GM10248 (cell line): Measurements from ENCODE around the gene FANCC.

Experiments
- CTCF ChIA-PET: fragments of 300-600 bp; sonication (Branson Sonifier 250); formaldehyde crosslinking; extraction: SDS; loops from one replicate; lab custom pipeline; 2021; ENCODE audit warnings: antibody characterized with exemption; lab: Yijun Ruan, JAX
- POLR2A ChIA-PET: fragments of 350-650 bp; sonication (Branson Sonifier 250); formaldehyde crosslinking; extraction: SDS; loops from one replicate; lab custom pipeline; 2020; ENCODE audit warnings: antibody characterized with exemption; lab: Yijun Ruan, JAX
- DNase-seq: peaks from one replicate; pipeline ENCODE4 v3.0.0; 2012; ENCODE audit errors: extremely low spot score
- TF ChIP-seq, protein P1 (sequence below): IDR thresholded peaks from 2 replicates; pipeline ENCODE4 v1.5.1; 2012; ENCODE audit warnings: mild to moderate bottlenecking, low read depth; ENCODE audit errors: extremely low read depth, missing control alignments, control extremely low read depth

Gene FANCC

DNA sequence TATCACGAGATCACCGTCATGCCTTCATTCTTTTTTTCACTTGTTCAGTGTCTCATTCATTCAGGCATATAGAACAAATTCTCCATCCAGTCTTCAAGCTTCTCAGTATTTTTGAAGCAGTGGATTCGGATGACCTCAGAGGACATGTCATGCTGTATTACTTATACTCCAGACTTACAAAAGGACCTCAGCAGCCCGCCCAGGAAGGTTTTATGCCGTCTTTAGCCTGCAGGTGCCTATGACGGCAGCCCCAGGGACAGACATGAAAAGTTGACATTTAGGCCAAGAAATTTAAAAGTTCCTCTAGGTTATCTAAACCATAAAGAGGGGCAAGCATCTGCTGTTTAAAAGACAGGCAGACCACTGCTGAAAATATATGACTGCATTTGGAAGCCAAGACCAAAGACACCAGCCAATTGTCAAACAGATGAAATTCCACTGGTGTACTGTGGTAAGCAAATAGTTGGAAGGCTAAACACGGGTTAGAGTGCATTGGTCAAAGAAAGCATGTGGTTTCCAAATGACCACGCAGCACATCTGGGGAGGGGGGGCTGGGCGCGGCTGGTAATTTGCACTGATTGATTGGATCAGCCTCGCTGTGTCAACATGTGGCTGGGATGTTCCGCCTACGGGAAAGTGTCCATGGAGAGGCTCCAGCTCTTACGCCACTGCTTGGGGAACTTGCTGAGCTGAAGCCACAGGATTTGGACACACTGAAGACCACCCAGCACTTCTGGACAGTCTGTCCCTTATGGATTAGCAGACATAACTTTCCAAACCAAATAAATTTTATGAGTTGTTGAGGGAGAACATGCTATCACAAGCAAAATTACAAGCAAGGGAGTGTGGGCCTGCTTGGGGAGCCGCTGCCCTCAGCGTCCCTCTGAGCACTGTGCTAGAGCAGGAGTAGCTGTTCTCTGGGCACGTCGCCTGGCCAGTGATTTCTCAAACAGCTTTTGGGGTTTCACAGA, 173.6 kb downstream of the FANCC start:
- TF ChIP-seq, protein P1, sequence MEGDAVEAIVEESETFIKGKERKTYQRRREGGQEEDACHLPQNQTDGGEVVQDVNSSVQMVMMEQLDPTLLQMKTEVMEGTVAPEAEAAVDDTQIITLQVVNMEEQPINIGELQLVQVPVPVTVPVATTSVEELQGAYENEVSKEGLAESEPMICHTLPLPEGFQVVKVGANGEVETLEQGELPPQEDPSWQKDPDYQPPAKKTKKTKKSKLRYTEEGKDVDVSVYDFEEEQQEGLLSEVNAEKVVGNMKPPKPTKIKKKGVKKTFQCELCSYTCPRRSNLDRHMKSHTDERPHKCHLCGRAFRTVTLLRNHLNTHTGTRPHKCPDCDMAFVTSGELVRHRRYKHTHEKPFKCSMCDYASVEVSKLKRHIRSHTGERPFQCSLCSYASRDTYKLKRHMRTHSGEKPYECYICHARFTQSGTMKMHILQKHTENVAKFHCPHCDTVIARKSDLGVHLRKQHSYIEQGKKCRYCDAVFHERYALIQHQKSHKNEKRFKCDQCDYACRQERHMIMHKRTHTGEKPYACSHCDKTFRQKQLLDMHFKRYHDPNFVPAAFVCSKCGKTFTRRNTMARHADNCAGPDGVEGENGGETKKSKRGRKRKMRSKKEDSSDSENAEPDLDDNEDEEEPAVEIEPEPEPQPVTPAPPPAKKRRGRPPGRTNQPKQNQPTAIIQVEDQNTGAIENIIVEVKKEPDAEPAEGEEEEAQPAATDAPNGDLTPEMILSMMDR, result no peak
- no peak for DNase-seq
- POLR2A ChIA-PET, result no interaction called here
- CTCF ChIA-PET, result interaction anchor here (1.5 to 2.7 kb wide), 5 partner anchors 9 to 16 kb away, joined by 3 to 13 read pairs (median 6); no protein-coding TSS in a partner anchor

DNA sequence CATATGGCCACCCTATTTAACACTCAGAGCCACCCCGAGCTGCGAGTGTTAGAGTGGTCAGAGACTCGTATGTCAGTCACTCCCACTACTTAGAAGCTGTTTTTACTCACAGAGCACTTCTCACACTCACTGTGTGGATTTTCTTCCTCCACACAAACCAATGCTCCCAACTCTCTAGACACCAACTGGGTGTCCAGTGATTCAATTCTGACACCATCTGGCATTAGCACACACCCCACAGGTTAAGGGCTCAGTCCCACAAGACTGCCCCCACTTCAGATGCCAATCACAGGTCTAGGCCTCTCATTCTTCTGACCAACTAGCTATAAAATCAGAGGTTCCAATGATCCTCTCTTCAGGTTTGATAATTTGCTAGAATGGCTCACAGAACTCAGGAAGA, 174.8 kb downstream of the FANCC start:
- ChIA-PET CTCF (interaction anchor here (0.8 to 2.4 kb wide), 7 partner anchors 10 to 461 kb away, joined by 3 to 13 read pairs (median 3); no protein-coding TSS in a partner anchor), POLR2A (no interaction called here)
- TF ChIP-seq, protein P1, result no peak
- DNase-seq, result no peak

DNA sequence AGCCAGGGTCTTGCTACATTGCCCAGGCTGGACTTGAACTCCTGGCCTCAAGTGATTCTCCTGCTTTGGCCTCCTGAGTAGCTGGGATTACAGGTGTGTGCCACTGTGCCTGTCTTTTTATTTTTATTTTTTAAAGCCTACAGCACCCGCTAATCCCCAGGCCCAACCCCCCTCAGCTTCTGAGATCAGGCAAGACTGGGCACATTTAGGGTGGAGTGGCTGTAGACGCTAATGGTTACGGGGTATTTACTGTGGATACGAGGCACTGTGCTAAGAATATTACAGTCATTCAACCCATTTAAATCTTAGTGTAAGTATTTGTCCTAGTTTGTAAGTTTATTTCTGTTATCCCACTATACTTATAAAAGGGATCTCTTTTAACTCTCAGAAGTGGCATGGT, 175.2 kb downstream of the FANCC start:
- POLR2A ChIA-PET, result no interaction called here
- CTCF ChIA-PET, result interaction anchor here (1.0 to 2.4 kb wide), 6 partner anchors 10 to 460 kb away, joined by 3 to 13 read pairs (median 4); no protein-coding TSS in a partner anchor
- DNase-seq, result no peak
- TF ChIP-seq, protein P1, result no peak

DNA sequence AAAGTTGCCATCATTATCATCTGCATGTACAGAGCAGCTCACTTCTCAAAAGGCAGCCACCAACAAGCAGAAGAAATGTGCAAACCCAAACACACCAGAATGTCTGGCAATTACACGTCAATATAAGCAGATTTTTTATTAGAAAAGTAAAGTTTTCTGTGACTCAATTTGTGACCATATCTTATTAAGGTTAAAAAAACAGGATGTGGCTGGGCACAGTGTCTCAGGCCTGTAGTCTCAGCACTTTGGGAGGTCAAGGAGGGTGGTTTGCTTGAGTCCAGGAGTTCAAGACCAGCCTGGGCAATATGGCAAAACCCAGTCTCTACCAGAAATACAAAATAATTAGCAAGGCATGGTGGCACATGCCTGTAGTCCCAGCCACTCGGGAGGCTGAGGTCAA, 176.7 kb downstream of the FANCC start:
- CTCF ChIA-PET, result interaction anchor here (5.8 kb wide), 1 partner anchor 14 kb away, joined by 37 read pairs; no protein-coding TSS in a partner anchor
- TF ChIP-seq, protein P1, result no peak
- no peak for DNase-seq
- POLR2A ChIA-PET, result no interaction called here

DNA sequence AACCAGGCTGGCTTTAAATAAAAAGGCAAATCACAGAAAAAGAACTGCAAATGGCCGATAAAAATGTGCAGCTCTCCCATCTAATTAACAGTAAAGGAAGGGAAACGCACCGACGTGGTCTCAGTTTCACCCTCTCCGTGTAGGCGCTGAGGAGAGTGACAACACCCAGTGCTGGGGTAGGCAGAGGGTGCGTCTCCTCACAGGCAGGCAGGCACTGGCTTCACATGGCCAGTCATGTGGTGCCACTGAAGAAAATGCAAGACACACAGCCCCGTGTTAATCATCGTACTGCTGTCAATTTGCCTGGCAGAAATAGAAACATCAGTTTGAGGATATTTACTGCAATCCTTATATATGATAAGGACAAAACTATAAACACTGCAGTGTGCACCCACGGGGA, 178.4 kb downstream of the FANCC start:
- TF ChIP-seq, protein P1, result no peak
- DNase-seq, result no peak
- ChIA-PET POLR2A (no interaction called here), CTCF (interaction anchor here (1.0 to 5.8 kb wide), 4 partner anchors 9 to 457 kb away, joined by 4 to 37 read pairs (median 5); no protein-coding TSS in a partner anchor)

DNA sequence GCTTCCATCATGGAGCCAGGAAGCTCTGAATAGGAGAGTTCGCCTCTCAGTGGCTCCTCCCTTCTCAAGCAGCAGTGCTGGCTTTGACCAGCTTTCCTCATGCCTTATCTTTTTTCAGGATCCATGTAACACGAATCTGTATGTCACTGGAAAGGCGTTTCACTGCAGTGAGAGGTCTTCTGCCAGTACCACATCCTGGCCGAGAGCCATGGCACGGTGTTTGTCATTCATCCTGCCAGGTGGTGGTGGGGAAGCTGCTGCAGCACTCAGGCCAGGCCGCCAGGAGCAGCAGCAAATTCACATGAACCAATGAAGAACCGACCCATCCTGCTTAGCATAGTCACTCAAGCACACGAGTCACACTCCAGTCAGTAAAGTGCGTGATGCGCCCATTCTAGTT, 179.0 kb downstream of the FANCC start:
- POLR2A ChIA-PET, result no interaction called here
- CTCF ChIA-PET, result interaction anchor here (1.0 to 5.8 kb wide), 4 partner anchors 8 to 12 kb away, joined by 3 to 37 read pairs (median 5); no protein-coding TSS in a partner anchor
- DNase-seq, result no peak
- TF ChIP-seq, protein P1, result no peak
